ENCODE results near the gene MAML2.

GRCh38 chr11:96097844-96098421 lies 245.1 kb downstream of the MAML2 start:
- TF ChIP-seq CTCF (IDR thresholded peaks at IDR 0.05), result no peak
- TF ChIP-seq POLR2A (IDR thresholded peaks at IDR 0.05), result no peak

Data from esophagus squamous epithelium (tissue), 4 donors.